H54 (cell line): ENCODE results near the gene KRTAP9-9.
"Not testable (repeated sequence)": the region's sequence is repeated elsewhere in the genome, so short reads cannot be mapped to it uniquely, and the experiment has no call there.

ENCODE experiments used
- DNase-seq: peaks from one replicate; pipeline ENCODE4 v3.0.0; 2011; ENCODE audit warnings: low spot score, mixed read lengths; ENCODE audit not compliant: insufficient read length
- FAIRE-seq: peaks from 3 replicates; lab custom pipeline; 2011; peaks lifted over from hg19 to GRCh38; lab: Jason Lieb, UNC
- POLR2A ChIP-seq: IDR thresholded peaks from 2 replicates; pipeline ENCODE4 v1.6.1; 2011; ENCODE audit warnings: low read depth, mild to moderate bottlenecking, low read length

KRTAP9-9 gene

GRCh38 chr17:41255381-41256290 is at the start of gene KRTAP9-9:
Gene KRTAP9-9 (plus strand): TSS chr17:41255384.
- not testable (repeated sequence) for FAIRE-seq, DNase-seq

DNA sequence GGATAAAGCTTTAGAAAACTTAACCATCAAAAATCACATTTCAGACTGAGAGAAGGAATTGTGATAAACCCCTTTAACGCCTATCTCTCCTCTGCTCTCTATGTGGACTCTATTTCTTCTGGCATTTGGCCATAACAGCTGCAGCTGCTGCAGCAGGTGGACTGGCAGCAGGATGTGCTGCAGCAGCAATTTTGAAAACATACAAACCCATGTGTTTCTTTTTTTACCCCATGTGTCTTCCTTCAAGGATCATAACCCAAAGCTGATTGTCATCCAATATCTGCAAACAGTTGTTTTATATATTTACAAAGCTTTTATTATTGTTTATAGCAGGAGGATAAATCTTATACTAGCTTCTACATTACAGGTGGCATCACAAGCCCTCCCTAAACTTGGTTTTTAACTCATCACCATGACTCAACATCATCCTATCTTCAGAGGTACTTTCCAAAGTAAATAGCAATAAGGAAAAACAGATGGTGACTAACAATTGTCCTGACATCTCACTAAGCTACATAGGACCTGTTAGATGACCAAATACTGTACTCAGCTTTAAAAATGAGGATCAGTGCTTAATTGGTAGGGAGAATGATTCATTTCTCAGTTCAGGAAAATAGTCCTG is 43.2 kb upstream of the KRTAP9-9 start:
- DNase-seq = no peak
- peak; percentile 82 for FAIRE-seq
- no peak for TF ChIP-seq POLR2A

GRCh38 chr17:41212524-41213169 is 42.5 kb upstream of the KRTAP9-9 start:
- peak; percentile 23 for FAIRE-seq
- DNase-seq = no peak
- TF ChIP-seq POLR2A = no peak

GRCh38 chr17:41215681-41216080 is 39.5 kb upstream of the KRTAP9-9 start:
- DNase-seq (no peak), FAIRE-seq (no peak)
- no peak for TF ChIP-seq POLR2A

- FAIRE-seq = no peak
- DNase-seq = no peak
- no peak for TF ChIP-seq POLR2A
Measured at GRCh38 chr17:41223821-41224220, 31.4 kb upstream of the KRTAP9-9 start.

GRCh38 chr17:41226051-41226450 is 29.1 kb upstream of the KRTAP9-9 start:
- FAIRE-seq (no peak), DNase-seq (no peak)
- TF ChIP-seq POLR2A = no peak

DNA sequence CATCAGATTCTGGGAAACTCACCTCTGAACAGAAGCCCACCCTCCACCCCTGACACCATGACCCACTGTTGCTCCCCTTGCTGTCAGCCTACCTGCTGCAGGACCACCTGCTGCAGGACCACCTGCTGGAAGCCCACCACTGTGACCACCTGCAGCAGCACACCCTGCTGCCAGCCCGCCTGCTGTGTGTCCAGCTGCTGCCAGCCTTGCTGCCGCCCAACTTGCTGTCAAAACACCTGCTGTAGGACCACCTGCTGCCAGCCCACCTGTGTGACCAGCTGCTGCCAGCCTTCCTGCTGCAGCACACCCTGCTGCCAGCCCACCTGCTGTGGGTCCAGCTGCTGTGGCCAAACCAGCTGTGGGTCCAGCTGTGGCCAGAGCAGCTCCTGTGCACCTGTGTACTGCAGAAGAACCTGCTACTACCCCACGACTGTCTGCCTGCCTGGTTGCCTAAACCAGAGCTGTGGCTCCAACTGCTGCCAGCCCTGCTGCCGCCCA is 28.5 kb upstream of the KRTAP9-9 start, which contains the start of gene KRTAP9-2:
KRTAP9-2 (plus strand) TSS at position 51 of the 498 bp plus-strand sequence; CDS start at position 58, 7 bp downstream.
- FAIRE-seq, DNase-seq: not testable (repeated sequence)

GRCh38 chr17:41230094-41230493 is 25.1 kb upstream of the KRTAP9-9 start:
- DNase-seq (no peak), FAIRE-seq (no peak)
- TF ChIP-seq POLR2A = no peak

DNA sequence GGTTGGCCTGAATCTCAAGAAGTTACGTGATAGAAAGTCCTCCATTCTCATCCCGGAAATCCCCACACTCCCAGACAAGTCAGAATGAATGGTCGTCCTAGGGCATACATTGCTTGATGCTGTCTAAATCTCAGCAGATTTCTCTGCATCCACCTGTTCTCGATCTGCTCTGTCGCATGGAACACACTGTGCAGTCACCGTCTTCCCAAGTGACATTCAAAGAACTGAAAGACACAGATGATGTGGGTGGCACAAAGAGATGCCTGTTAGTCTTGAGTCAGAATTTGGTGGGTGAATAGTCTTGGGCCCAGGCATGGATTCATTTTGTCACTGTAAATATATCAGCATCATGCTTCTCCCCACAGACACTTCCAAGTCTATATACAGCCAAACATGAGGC is 23.5 kb upstream of the KRTAP9-9 start:
- DNase-seq = no peak
- TF ChIP-seq POLR2A = no peak
- no peak for FAIRE-seq

DNA sequence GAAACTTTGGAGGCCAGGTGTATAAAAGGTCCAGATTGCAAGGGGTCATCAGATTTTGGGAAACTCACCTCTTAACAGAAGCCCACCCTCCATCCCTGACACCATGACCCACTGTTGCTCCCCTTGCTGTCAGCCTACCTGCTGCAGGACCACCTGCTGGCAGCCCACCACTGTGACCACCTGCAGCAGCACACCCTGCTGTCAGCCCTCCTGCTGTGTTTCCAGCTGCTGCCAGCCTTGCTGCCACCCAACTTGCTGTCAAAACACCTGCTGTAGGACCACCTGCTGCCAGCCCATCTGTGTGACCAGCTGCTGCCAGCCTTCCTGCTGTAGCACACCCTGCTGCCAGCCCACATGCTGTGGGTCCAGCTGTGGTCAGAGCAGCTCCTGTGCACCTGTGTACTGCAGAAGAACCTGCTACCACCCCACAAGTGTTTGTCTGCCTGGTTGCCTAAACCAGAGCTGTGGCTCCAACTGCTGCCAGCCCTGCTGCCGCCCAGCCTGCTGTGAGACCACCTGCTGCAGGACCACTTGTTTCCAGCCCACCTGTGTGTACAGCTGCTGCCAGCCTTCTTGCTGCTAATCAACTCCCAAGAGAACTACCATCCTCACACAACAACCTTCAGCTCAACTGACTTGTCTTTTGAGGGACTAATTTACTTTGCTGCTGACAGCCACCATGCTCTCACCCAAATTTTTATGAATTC is 22.6 kb upstream of the KRTAP9-9 start, which contains the start of gene KRTAP9-3:
KRTAP9-3 (plus strand) TSS at position 51 of the 707 bp plus-strand sequence; CDS start at position 104, 53 bp downstream.
- not testable (repeated sequence) for DNase-seq, FAIRE-seq

DNA sequence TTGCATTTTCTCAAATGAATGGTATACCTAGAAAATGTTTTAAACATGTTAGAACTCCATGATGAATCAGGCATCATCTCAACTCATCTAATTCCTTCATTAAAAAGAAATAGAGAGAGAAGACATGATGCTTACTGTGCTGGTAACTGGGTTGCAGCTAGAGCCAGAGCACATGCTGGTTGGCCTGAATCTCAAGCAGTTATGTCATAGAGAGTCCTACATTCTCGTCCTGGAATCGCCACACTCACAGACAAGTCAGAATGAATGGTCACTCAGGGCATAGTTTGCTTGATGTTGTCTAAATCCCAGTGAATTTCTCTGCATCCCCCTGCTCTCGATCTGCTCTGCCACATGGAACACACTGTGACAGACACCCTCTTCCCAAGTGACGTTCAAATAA is 18.1 kb upstream of the KRTAP9-9 start:
- DNase-seq, FAIRE-seq: not testable (repeated sequence)

GRCh38 chr17:41237949-41238437 is 17.2 kb upstream of the KRTAP9-9 start, which contains the start of gene KRTAP9-8:
Gene KRTAP9-8 (plus strand): TSS chr17:41237999. CDS start chr17:41238052, 53 bp downstream.
- DNase-seq, FAIRE-seq: not testable (repeated sequence)

- not testable (repeated sequence) for DNase-seq, FAIRE-seq
Measured at GRCh38 chr17:41246995-41247787, 8.0 kb upstream of the KRTAP9-9 start.

DNA sequence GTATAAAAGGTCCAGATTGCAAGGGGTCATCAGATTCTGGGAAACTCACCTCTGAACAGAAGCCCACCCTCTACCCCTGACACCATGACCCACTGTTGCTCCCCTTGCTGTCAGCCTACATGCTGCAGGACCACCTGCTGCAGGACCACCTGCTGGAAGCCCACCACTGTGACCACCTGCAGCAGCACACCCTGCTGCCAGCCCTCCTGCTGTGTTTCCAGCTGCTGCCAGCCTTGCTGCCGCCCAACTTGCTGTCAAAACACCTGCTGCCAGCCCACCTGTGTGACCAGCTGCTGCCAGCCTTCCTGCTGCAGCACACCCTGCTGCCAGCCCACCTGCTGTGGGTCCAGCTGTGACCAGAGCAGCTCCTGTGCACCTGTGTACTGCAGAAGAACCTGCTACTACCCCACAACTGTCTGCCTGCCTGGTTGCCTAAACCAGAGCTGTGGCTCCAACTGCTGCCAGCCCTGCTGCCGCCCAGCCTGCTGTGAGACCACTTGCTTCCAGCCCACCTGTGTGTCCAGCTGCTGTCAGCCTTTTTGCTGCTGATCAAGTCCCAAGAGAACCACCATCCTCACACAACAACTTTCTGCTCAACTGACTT is 5.4 kb upstream of the KRTAP9-9 start, which contains the start of gene KRTAP9-4:
KRTAP9-4 (plus strand) TSS at position 51 of the 604 bp plus-strand sequence; CDS start at position 85, 34 bp downstream.
- FAIRE-seq, DNase-seq: not testable (repeated sequence)
